OCI-LY1 (cell line): ENCODE measurements around the gene CFH.
"Not testable (repeated sequence)": the region's sequence is repeated elsewhere in the genome, so short reads cannot be mapped to it uniquely, and the experiment has no call there.

ENCODE experiments used
- H2AFZ ChIP-seq: fragments of 200-600 bp; sonication (generic), shearing (Covaris generic); 2 replicates; pipeline ENCODE4 v1.6.0; 2014; ENCODE audit warnings: antibody characterized with exemption, mild to moderate bottlenecking, low read length
- H3F3A ChIP-seq: fragments of 200-600 bp; sonication (generic), shearing (Covaris generic); 2 replicates; pipeline ENCODE4 v1.6.0; 2014; ENCODE audit warnings: mild to moderate bottlenecking, antibody characterized with exemption, low read length, moderate library complexity; ENCODE audit not compliant: insufficient read depth
- H3K27ac ChIP-seq: fragments of 200-600 bp; sonication (generic); 2 replicates; pipeline ENCODE4 v1.5.1; 2014; ENCODE audit warnings: low read length, mixed run types, mild to moderate bottlenecking, low read depth; ENCODE audit not compliant: poor library complexity, severe bottlenecking
- H3K27me3 ChIP-seq: fragments of 200-600 bp; sonication (generic); 2 replicates; pipeline ENCODE4 v1.6.0; 2014; ENCODE audit warnings: antibody characterized with exemption, mild to moderate bottlenecking, low read length, moderate library complexity; ENCODE audit not compliant: insufficient read depth
- H3K36me3 ChIP-seq: fragments of 200-600 bp; sonication (generic); 2 replicates; pipeline ENCODE4 v1.6.1; 2014; ENCODE audit warnings: mild to moderate bottlenecking, antibody characterized with exemption, low read length, moderate library complexity, mixed read lengths; ENCODE audit not compliant: insufficient read depth
- H3K4me1 ChIP-seq: fragments of 200-600 bp; sonication (generic); 2 replicates; pipeline ENCODE4 v1.5.1; 2014; ENCODE audit warnings: mild to moderate bottlenecking, low read length, moderate library complexity; ENCODE audit not compliant: insufficient read depth, severe bottlenecking
- H3K4me2 ChIP-seq: fragments of 200-600 bp; sonication (generic), shearing (Covaris generic); 2 replicates; pipeline ENCODE4 v1.6.1; 2014; ENCODE audit warnings: low read length
- H3K4me3 ChIP-seq: fragments of 200-600 bp; sonication (generic); 2 replicates; pipeline ENCODE4 v1.5.1; 2014; ENCODE audit warnings: low read length, low read depth, mild to moderate bottlenecking, mixed read lengths; ENCODE audit not compliant: poor library complexity, severe bottlenecking
- H3K79me2 ChIP-seq: fragments of 200-600 bp; shearing (Covaris generic); 2 replicates; pipeline ENCODE4 v1.6.1; 2016; ENCODE audit warnings: mixed run types, low read length, mixed read lengths; ENCODE audit not compliant: insufficient read depth
- H3K9ac ChIP-seq: fragments of 200-600 bp; sonication (generic), shearing (Covaris generic); 2 replicates; pipeline ENCODE4 v1.6.1; 2014; ENCODE audit warnings: mild to moderate bottlenecking, low read length, mixed read lengths
- H3K9me2 ChIP-seq: fragments of 200-600 bp; sonication (generic), shearing (Covaris generic); 2 replicates; pipeline ENCODE4 v1.6.1; 2014; ENCODE audit warnings: low read depth, mild to moderate bottlenecking, low read length, mixed read lengths
- H3K9me3 ChIP-seq: fragments of 200-600 bp; shearing (Covaris generic); 2 replicates; pipeline ENCODE4 v1.6.1; 2014; ENCODE audit warnings: low read length, mixed read lengths
- H4K20me1 ChIP-seq: fragments of 200-600 bp; sonication (generic), shearing (Covaris generic); 2 replicates; pipeline ENCODE4 v1.6.0; 2016; ENCODE audit warnings: mild to moderate bottlenecking, low read length; ENCODE audit not compliant: insufficient read depth
- CTCF ChIP-seq: fragments of 200-600 bp; sonication (generic), shearing (Covaris generic); IDR thresholded peaks from 2 replicates; pipeline ENCODE4 v1.5.1; 2017; ENCODE audit warnings: mild to moderate bottlenecking, antibody characterized with exemption, low read length, moderate library complexity, mixed read lengths
- EZH2 ChIP-seq: fragments of 200-600 bp; sonication (generic), shearing (Covaris generic); IDR thresholded peaks from 2 replicates; pipeline ENCODE4 v1.8.0; 2017; ENCODE audit warnings: borderline replicate concordance, mixed run types, mild to moderate bottlenecking, antibody characterized with exemption, low read length, moderate library complexity, mixed read lengths

CFH gene

GRCh38 chr1:196743244-196743643, 91.4 kb downstream of the CFH start:
- not testable (repeated sequence) for H3K9me2 ChIP-seq, H3K4me2 ChIP-seq, H3K9ac ChIP-seq, H4K20me1 ChIP-seq, H3K36me3 ChIP-seq, H3K79me2 ChIP-seq, H3K4me1 ChIP-seq, H2AFZ ChIP-seq, H3K27ac ChIP-seq, H3K4me3 ChIP-seq, H3F3A ChIP-seq, H3K9me3 ChIP-seq, H3K27me3 ChIP-seq
- peak; percentile 44 for TF ChIP-seq CTCF

- H3K4me3 ChIP-seq, H3K9me2 ChIP-seq, H3K9ac ChIP-seq, H3K27ac ChIP-seq, H2AFZ ChIP-seq, H3K4me2 ChIP-seq, H3K9me3 ChIP-seq, H3K27me3 ChIP-seq, H3F3A ChIP-seq, H4K20me1 ChIP-seq, H3K36me3 ChIP-seq, H3K79me2 ChIP-seq, H3K4me1 ChIP-seq: not testable (repeated sequence)
These were observed 113.3 kb downstream of the CFH start for GRCh38 chr1:196765019-196765740.

GRCh38 chr1:196769823-196770222, 118.0 kb downstream of the CFH start:
- H3K9ac ChIP-seq, H4K20me1 ChIP-seq, H3K27me3 ChIP-seq, H3K79me2 ChIP-seq, H3K27ac ChIP-seq, H3K4me3 ChIP-seq, H2AFZ ChIP-seq, H3K4me2 ChIP-seq, H3K36me3 ChIP-seq, H3K4me1 ChIP-seq, H3K9me2 ChIP-seq, H3F3A ChIP-seq, H3K9me3 ChIP-seq: not testable (repeated sequence)

- TF ChIP-seq CTCF (no peak), EZH2 (no peak)
- Histone ChIP-seq H2AFZ (no peak overlapping the region), H3K9me3 (no peaks in the 10 kb centered on the region), H3K4me3 (no peak overlapping the region), H3K4me1 (no peaks in the 10 kb centered on the region), H3K27ac (no peak overlapping the region), H3K4me2 (no peak overlapping the region), H3K27me3 (no peaks in the 10 kb centered on the region), H3K36me3 (no peaks in the 10 kb centered on the region), H3K9ac (no peak overlapping the region), H3K9me2 (no peaks in the 10 kb centered on the region), H3K79me2 (no peaks in the 10 kb centered on the region), H3F3A (no peaks in the 10 kb centered on the region), H4K20me1 (no peaks in the 10 kb centered on the region)
These were observed 121.9 kb downstream of the CFH start for GRCh38 chr1:196773713-196774112.
